Measurements from ENCODE around the gene PCDHA4. TPM values are rescaled to one million over a fixed set of nuclear protein-coding genes. Genes with fewer than 3 reads are reported as not detected.
"Not testable (repeated sequence)": the region's sequence is repeated elsewhere in the genome, so short reads cannot be mapped to it uniquely, and the experiment has no call there.

PCDHA4 gene
- total RNA-seq, result 0.05 TPM

DNA sequence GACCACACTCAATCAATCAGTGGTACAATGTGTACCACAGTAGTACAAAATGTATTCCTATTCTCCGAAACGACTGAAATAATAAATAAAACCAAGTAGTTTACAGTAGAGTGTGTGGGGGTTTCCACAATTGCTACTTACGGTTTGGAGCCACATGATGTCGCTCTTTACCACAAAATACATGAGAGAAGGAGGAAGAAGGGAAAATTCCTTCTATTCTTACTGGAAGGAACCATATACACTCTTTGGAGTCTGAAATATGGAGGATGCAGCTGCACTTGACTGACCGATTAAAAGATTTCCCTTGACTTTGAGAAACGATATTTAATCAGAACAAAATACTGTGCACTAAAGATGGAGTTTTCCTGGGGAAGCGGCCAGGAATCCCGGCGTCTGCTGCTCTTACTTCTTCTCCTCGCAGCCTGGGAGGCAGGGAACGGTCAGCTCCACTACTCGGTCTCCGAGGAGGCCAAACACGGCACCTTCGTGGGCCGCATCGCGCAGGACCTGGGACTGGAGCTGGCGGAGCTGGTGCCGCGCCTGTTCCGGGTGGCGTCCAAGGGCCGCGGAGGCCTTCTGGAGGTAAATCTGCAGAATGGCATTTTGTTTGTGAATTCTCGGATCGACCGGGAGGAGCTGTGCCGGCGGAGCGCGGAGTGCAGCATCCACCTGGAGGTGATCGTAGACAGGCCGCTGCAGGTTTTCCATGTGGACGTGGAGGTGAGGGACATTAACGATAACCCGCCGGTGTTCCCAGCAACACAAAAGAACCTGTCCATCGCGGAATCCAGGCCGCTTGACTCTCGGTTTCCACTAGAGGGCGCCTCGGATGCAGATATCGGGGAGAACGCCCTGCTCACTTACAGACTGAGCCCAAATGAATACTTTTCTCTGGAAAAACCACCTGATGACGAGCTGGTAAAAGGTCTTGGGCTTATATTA lies at the start of gene PCDHA4:
TSS of gene PCDHA4 (plus strand) at position 235 of the 942 bp plus-strand sequence.
- DNase-seq (ENCODE audit: low spot score) (no peak), ATAC-seq (no peak)

DNA sequence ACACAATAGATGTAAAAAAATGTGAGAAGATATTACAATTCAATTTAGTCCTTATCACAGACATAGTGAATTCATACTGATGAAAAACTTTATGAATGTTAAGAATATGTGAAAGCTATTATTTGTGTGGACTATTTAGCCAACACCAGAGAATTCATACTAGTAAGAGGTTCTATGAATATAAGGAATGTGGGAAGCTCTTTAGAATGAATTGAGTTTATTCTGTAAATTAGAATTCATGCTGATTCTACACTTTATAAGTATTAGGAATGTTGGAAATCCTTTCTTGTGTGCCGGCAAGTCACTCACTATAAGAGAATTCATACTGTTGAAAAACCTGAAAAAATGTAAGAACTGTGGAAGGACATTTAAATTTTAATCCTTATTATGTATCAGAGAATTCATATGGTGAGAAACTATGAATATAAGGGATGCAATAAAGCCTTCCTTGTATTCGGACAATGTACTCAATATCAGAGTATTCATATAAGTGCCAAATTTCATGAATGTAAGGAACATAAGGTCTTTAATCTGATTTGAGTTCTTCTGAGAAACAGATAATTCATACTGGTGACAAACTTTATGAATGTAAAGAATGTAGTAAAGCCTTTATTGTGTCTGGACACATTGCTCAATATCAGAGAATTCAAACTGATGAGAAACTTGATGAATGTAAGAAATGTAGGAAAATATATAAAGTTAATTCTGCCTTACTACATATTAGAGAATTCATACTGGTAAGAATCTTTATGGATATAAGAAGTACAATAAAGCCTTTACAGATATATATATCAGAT lies 42.5 kb upstream of the PCDHA4 start:
- DNase-seq (ENCODE audit: low spot score) (no peak), ATAC-seq (no peak)

DNA sequence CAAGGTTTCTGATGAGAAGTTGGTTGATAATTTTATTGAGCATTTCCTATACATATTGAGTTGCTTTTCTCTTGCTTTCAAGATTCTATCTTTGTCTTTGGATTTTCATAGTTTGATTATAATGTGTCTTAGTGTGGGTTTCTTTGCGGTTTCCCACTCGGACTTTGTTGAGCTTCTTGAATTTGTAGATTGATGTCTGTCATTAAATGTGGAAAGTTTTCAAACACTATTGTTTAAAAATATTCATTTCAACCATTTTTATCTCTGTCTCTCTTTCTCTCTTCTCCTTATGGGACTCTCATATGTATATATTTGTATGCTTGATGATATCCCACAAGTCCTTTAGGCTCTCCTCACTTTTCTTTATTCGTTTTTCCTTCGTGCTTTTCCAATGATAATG lies 39.4 kb upstream of the PCDHA4 start:
- DNase-seq (ENCODE audit: low spot score) (no peak), ATAC-seq (no peak)

DNA sequence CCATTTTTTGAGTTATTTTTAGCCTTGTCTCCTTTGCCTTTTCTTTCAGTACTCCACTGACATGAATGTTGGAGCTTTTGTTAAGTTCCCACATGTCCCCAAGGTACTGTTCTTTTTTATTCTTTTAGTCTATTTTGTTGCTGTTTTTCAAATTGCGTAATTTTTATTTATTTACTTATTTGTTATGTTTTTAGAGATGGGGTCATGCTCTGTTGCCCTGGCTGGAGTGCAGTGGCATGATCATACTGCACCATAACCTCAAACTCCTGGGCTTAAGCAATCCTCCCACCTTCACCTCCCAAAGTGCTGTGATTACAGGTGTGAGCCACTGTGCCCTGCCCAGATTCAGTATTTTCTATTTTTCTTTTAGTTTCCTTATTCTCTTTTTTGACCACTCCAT lies 26.4 kb upstream of the PCDHA4 start:
- ATAC-seq, result no peak
- DNase-seq (ENCODE audit: low spot score), result no peak

DNA sequence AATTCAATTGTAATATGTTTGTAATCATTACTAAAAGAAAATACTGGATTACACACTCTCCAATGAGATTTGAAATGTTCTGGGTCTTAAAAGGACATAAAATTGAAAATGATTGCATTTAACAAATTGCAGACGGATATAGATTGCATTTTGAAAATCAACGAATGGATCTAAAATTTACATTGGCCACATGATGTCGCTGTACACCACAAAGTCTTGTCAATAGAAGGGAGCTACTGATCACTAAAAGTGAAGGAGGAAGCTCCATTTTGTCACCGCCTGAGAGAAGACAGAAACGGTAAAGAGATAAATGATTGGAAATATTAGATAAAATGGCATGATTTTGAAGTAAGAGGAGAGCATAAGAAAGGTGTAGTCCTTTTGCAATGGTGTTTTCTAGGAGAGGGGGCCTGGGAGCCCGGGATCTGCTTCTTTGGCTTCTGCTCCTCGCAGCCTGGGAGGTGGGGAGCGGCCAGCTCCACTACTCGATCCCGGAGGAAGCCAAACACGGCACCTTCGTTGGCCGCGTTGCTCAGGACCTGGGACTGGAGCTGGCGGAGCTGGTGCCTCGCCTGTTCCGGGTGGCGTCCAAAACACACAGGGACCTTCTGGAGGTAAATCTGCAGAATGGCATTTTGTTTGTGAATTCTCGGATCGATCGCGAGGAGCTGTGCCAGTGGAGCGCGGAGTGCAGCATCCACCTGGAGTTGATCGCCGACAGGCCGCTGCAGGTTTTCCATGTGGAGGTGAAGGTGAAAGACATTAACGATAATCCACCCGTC lies 20.8 kb upstream of the PCDHA4 start, which contains the start of gene PCDHA1:
TSS of gene PCDHA1 (plus strand) at position 236 of the 782 bp plus-strand sequence.
- ATAC-seq, result no peak
- DNase-seq (ENCODE audit: low spot score), result no peak

DNA sequence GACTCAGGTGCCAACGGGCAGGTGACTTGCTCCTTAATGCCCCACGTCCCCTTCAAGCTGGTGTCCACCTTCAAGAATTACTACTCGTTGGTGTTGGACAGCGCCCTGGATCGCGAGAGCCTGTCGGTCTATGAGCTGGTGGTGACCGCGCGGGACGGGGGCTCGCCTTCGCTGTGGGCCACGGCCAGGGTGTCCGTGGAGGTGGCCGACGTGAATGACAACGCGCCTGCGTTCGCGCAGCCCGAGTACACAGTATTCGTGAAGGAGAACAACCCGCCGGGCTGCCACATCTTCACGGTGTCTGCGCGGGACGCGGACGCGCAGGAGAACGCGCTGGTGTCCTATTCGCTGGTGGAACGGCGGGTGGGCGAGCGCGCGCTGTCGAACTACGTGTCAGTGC lies 19.4 kb upstream of the PCDHA4 start:
- ATAC-seq; DNase-seq (ENCODE audit: low spot score): not testable (repeated sequence)

DNA sequence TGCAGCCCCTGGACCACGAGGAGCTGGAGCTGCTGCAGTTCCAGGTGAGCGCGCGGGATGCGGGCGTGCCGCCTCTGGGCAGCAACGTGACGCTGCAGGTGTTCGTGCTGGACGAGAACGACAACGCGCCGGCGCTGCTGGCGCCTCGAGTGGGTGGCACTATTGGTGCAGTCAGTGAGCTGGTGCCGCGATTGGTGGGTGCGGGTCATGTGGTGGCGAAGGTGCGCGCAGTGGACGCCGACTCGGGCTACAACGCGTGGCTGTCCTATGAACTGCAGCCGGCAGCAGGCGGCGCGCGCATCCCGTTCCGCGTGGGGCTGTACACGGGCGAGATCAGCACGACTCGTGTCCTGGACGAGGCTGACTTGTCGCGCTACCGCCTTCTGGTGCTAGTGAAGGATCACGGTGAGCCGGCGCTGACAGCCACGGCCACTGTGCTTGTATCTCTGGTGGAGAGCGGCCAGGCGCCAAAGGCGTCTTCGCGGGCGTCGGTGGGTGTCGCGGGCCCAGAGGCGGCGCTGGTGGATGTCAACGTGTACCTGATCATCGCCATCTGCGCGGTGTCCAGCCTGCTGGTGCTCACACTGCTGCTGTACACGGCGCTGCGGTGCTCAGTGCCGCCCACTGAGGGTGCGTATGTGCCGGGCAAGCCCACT lies 18.9 kb upstream of the PCDHA4 start:
- DNase-seq (ENCODE audit: low spot score); ATAC-seq: not testable (repeated sequence)

DNA sequence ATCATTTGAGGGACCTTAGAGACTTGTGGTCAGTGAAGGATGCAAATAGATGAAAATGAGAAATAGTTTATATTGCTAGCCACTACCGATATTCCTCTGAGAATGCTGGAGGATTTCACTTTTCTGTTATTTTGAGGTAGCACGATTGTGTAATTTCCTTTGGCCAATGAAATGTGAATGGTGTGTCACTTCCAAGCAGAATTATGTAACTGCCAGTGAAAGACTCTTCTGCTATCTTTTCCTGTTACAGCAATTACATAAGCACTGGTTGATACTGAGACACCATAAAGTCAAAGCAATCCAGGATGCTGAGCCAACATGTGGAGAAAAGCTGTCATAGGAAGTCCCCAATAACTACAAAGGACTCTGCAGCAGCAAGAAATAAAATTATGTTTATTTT lies 15.8 kb upstream of the PCDHA4 start:
- DNase-seq (ENCODE audit: low spot score) (no peak), ATAC-seq (no peak)

DNA sequence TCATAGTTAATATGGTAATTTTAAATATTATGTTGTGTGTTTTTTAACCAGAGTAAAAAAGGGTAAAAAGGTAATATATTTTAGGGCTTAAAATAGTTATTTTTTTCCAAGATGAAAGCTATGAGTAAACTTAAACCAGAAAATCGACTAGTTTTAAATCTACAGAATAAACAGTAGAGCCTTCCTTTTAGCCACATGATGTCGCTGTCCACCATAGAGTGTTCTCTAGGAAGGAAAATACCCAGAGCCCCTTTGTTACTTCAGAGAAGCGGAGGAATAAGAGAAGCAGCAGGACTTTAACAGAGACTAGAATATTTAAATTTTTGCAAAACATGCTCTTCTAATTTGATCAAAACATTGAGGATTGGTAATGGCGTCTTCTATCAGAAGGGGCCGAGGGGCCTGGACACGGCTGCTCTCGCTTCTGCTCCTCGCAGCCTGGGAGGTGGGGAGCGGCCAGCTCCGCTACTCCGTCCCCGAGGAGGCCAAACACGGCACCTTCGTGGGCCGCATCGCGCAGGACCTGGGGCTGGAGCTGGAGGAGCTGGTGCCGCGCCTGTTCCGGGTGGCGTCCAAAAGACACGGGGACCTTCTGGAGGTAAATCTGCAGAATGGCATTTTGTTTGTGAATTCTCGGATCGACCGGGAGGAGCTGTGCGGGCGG lies 12.1 kb upstream of the PCDHA4 start, which contains the start of gene PCDHA2:
TSS of gene PCDHA2 (plus strand) at position 258 of the 664 bp plus-strand sequence.
- DNase-seq (ENCODE audit: low spot score) (no peak), ATAC-seq (no peak)

DNA sequence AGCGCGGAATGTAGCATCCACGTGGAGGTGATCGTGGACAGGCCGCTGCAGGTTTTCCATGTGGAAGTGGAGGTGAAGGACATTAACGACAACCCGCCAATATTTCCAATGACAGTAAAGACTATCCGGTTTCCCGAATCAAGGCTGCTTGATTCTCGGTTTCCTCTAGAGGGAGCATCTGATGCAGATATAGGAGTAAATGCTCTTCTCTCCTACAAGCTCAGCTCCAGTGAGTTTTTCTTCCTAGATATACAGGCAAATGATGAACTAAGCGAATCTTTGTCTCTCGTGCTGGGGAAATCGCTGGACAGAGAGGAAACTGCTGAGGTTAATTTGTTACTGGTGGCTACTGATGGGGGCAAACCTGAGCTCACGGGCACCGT lies 11.6 kb upstream of the PCDHA4 start:
- ATAC-seq (no peak), DNase-seq (ENCODE audit: low spot score) (no peak)

DNA sequence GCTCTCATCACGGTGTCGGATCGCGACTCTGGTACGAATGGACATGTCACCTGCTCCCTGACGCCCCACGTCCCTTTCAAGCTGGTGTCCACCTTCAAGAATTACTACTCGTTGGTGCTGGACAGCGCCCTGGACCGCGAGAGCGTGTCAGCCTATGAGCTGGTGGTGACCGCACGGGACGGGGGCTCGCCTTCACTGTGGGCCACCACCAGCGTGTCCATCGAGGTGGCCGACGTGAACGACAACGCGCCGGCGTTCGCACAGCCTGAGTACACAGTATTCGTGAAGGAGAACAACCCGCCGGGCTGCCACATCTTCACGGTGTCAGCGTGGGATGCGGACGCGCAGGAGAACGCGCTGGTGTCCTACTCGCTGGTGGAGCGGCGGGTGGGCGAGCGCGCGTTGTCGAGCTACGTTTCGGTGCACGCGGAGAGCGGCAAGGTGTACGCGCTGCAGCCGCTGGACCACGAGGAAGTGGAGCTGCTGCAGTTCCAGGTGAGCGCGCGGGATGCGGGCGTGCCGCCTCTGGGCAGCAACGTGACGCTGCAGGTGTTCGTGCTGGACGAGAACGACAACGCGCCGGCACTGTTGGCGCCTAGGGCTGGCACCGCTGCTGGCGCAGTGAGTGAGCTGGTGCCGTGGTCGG lies 10.7 kb upstream of the PCDHA4 start:
- ATAC-seq; DNase-seq (ENCODE audit: low spot score): not testable (repeated sequence)

DNA sequence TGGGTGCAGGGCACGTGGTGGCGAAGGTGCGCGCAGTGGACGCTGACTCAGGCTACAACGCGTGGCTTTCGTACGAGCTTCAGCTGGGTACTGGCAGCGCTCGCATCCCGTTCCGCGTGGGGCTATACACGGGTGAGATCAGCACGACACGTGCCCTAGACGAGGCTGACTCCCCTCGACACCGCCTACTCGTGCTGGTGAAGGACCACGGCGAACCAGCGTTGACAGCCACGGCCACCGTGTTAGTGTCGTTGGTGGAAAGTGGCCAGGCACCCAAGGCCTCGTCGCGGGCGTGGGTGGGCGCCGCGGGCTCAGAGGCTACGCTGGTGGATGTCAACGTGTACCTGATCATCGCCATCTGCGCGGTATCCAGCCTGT lies 10.2 kb upstream of the PCDHA4 start:
- DNase-seq (ENCODE audit: low spot score), result no peak

DNA sequence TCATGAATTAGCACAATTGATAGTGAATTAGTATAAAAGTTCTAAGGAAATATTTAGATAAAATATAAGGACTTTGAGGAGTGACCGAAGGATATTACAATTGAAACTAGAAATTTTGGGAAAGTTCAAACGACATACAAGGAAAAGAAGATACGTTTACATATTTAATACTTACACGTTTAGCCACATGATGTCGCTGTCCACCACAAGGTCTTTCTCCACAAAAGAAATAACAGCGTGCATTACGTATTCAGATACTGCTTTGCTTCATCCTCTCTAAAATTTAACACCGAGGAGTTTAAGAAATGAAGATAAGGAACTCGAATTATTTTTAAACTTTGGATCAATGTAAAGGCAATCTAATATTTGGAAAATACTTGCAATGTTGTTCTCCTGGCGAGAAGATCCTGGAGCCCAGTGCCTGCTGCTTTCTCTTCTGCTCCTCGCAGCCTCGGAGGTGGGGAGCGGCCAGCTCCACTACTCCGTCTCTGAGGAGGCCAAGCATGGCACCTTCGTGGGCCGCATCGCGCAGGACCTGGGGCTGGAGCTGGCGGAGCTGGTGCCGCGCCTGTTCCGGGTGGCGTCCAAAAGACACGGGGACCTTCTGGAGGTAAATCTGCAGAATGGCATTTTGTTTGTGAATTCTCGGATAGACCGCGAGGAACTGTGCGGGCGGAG lies 5.9 kb upstream of the PCDHA4 start, which contains the start of gene PCDHA3:
TSS of gene PCDHA3 (plus strand) at position 242 of the 678 bp plus-strand sequence.
- DNase-seq (ENCODE audit: low spot score), result no peak
- ATAC-seq, result no peak

More for the DNA sequence above, 10.2 kb upstream of the PCDHA4 start:
- ATAC-seq, result no peak

DNA sequence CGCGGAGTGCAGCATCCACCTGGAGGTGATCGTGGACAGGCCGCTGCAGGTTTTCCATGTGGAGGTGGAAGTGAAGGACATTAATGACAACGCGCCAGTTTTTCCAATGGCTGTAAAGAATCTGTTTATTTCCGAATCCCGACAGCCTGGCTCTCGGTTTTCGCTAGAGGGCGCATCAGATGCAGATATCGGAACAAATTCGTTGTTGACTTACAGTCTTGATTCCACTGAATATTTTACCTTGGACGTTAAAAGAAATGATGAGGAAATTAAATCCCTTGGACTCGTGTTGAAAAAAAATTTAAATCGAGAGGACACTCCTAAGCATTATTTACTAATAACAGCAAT lies 5.4 kb upstream of the PCDHA4 start:
- no peak for ATAC-seq
- no peak for DNase-seq (ENCODE audit: low spot score)

DNA sequence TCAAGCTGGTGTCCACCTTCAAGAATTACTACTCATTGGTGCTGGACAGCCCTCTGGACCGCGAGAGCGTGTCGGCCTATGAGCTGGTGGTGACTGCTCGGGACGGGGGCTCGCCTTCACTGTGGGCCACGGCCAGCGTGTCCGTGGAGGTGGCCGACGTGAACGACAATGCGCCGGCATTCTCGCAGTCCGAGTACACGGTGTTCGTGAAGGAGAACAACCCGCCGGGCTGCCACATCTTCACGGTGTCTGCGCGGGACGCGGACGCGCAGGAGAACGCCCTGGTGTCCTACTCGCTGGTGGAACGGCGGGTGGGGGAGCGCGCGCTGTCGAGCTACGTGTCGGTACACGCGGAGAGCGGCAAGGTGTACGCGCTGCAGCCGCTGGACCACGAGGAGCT lies 4.5 kb upstream of the PCDHA4 start:
- ATAC-seq, result not testable (repeated sequence)

DNA sequence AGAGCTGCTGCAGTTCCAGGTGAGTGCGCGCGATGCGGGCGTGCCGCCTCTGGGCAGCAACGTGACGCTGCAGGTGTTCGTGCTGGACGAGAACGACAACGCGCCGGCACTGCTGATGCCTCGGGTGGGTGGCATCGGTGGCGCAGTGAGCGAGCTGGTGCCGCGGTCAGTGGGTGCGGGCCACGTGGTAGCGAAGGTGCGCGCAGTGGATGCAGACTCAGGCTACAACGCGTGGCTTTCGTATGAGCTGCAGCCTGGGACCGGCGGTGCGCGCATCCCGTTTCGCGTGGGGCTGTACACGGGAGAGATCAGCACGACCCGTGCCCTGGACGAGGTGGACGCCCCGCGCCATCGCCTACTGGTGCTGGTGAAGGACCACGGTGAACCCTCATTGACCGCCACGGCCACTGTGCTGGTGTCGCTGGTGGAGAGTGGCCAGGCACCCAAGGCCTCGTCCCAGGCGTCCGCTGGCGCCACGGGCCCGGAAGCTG lies 4.0 kb upstream of the PCDHA4 start:
- DNase-seq (ENCODE audit: low spot score), result no peak

More for the DNA sequence above, 4.5 kb upstream of the PCDHA4 start:
- DNase-seq (ENCODE audit: low spot score), result not testable (repeated sequence)

DNA sequence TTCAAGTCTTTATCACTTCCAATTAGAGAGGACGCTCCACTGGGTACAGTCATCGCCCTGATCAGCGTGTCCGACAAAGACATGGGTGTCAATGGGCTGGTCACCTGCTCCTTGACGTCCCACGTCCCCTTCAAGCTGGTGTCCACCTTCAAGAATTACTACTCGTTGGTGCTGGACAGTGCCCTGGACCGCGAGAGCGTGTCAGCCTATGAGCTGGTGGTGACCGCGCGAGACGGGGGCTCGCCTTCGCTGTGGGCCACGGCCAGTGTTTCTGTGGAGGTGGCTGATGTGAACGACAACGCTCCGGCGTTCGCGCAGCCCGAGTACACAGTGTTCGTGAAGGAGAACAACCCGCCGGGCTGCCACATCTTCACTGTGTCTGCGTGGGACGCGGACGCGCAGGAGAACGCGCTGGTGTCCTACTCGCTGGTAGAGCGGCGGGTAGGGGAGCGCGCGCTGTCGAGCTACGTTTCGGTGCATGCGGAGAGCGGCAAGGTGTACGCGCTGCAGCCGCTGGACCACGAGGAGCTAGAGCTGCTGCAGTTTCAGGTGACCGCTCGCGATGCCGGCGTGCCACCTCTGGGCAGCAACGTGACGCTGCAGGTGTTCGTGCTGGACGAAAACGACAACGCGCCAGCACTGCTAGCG lies 1.5 kb downstream of the PCDHA4 start:
- ATAC-seq; DNase-seq (ENCODE audit: low spot score): not testable (repeated sequence)

More for the DNA sequence above, 4.0 kb upstream of the PCDHA4 start:
- ATAC-seq, result no peak

DNA sequence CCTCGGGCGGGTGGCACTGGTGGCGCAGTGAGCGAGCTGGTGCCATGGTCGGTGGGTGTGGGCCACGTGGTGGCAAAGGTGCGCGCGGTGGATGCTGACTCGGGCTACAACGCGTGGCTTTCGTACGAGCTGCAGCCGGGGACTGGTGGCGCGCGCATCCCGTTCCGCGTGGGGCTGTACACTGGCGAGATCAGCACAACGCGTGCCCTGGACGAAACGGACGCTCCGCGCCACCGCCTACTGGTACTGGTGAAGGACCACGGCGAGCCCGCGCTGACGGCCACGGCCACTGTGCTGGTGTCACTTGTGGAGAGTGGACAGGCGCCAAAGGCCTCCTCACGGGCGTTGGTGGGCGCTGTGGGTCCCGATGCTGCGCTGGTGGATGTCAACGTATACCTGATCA lies 2.0 kb downstream of the PCDHA4 start:
- ATAC-seq, result no peak
- no peak for DNase-seq (ENCODE audit: low spot score)
